ENCODE data around the gene SNTA1.
"Not testable (repeated sequence)": the region's sequence is repeated elsewhere in the genome, so short reads cannot be mapped to it uniquely, and the experiment has no call there.

SNTA1 gene

GRCh38 chr20:33431797-33432381 lies 11.7 kb downstream of the SNTA1 start:
- Histone ChIP-seq H3K79me2 (ENCODE audit: insufficient read depth, low read length) (no peaks in the 10 kb centered on the region), H3K4me3 (ENCODE audit: low read depth, low read length, poor library complexity, severe bottlenecking) (no peak overlapping the region), H3F3A (ENCODE audit: insufficient read depth, low read length) (no peaks in the 10 kb centered on the region), H3K9me3 (ENCODE audit: low read length) (no peaks in the 10 kb centered on the region), H3K4me2 (ENCODE audit: low read length) (no peak overlapping the region), H3K9ac (ENCODE audit: low read length) (no peak overlapping the region), H3K27ac (ENCODE audit: low read depth, low read length, poor library complexity, severe bottlenecking) (no peak overlapping the region), H3K27me3 (ENCODE audit: insufficient read depth, low read length) (no peaks in the 10 kb centered on the region), H4K20me1 (ENCODE audit: insufficient read depth, low read length) (no peaks in the 10 kb centered on the region), H3K36me3 (ENCODE audit: insufficient read depth, low read length) (peaks cover 7% of the 10 kb centered on the region; the same call in 1 of the 2 replicates), H3K4me1 (ENCODE audit: insufficient read depth, low read length, severe bottlenecking) (no peaks in the 10 kb centered on the region), H2AFZ (ENCODE audit: low read length) (no peak overlapping the region), H3K9me2 (ENCODE audit: low read depth, low read length) (no peaks in the 10 kb centered on the region)
- TF ChIP-seq EZH2 (IDR thresholded peaks at IDR 0.05; ENCODE audit: borderline replicate concordance, low read length) (no peak), CTCF (IDR thresholded peaks at IDR 0.05; ENCODE audit: low read length) (no peak)

- not testable (repeated sequence) for H3K9me2 ChIP-seq (ENCODE audit: low read depth, low read length); H3K4me3 ChIP-seq (ENCODE audit: low read depth, low read length, poor library complexity, severe bottlenecking); H4K20me1 ChIP-seq (ENCODE audit: insufficient read depth, low read length); H2AFZ ChIP-seq (ENCODE audit: low read length); H3K4me2 ChIP-seq (ENCODE audit: low read length); H3F3A ChIP-seq (ENCODE audit: insufficient read depth, low read length); H3K79me2 ChIP-seq (ENCODE audit: insufficient read depth, low read length); H3K27me3 ChIP-seq (ENCODE audit: insufficient read depth, low read length); H3K9ac ChIP-seq (ENCODE audit: low read length); H3K36me3 ChIP-seq (ENCODE audit: insufficient read depth, low read length); H3K9me3 ChIP-seq (ENCODE audit: low read length); H3K4me1 ChIP-seq (ENCODE audit: insufficient read depth, low read length, severe bottlenecking); H3K27ac ChIP-seq (ENCODE audit: low read depth, low read length, poor library complexity, severe bottlenecking)
Measured at GRCh38 chr20:33423875-33424274, 19.7 kb downstream of the SNTA1 start.

GRCh38 chr20:33423141-33423834 lies 20.3 kb downstream of the SNTA1 start:
- TF ChIP-seq EZH2 (IDR thresholded peaks at IDR 0.05; ENCODE audit: borderline replicate concordance, low read length) (no peak), CTCF (IDR thresholded peaks at IDR 0.05; ENCODE audit: low read length) (no peak)
- Histone ChIP-seq H3K4me2 (ENCODE audit: low read length) (no peak overlapping the region), H3K9me2 (ENCODE audit: low read depth, low read length) (no peaks in the 10 kb centered on the region), H3K79me2 (ENCODE audit: insufficient read depth, low read length) (no peaks in the 10 kb centered on the region), H3K9ac (ENCODE audit: low read length) (no peak overlapping the region), H3K4me3 (ENCODE audit: low read depth, low read length, poor library complexity, severe bottlenecking) (no peak overlapping the region), H2AFZ (ENCODE audit: low read length) (no peak overlapping the region), H3K27ac (ENCODE audit: low read depth, low read length, poor library complexity, severe bottlenecking) (no peak overlapping the region), H3F3A (ENCODE audit: insufficient read depth, low read length) (no peaks in the 10 kb centered on the region), H3K36me3 (ENCODE audit: insufficient read depth, low read length) (no peaks in the 10 kb centered on the region), H3K27me3 (ENCODE audit: insufficient read depth, low read length) (no peaks in the 10 kb centered on the region), H4K20me1 (ENCODE audit: insufficient read depth, low read length) (no peaks in the 10 kb centered on the region), H3K9me3 (ENCODE audit: low read length) (no peaks in the 10 kb centered on the region), H3K4me1 (ENCODE audit: insufficient read depth, low read length, severe bottlenecking) (no peaks in the 10 kb centered on the region)
